Measurements from ENCODE around the gene MGAT4A. TPM values are rescaled to one million over a fixed set of nuclear protein-coding genes. Genes with fewer than 3 reads are reported as not detected.

Gene MGAT4A
- 0.83 and 2.2 TPM in 2 replicates for total RNA-seq

GRCh38 chr2:98731041-98731893 is at the start of gene MGAT4A:
MGAT4A (minus strand) TSS chr2:98731132; CDS start chr2:98726332, 4,800 bp downstream.

GRCh38 chr2:98608116-98608961 is 122.6 kb downstream of the MGAT4A start, which contains the start of the genes COA5 and UNC50:
COA5 (minus strand) TSS chr2:98608512; CDS start chr2:98608405, 107 bp downstream.
UNC50 (plus strand) TSS chr2:98608589; CDS start chr2:98609760, 1,171 bp downstream.

Other genes starting within 250 kb of the MGAT4A start
- 25.5 and 28.8 TPM in 2 replicates for gene COA5, start 122.6 kb downstream of the MGAT4A start, total RNA-seq
- 49.5 and 54.3 TPM in 2 replicates for gene UNC50, start 122.5 kb downstream of the MGAT4A start, total RNA-seq
- gene CRACDL, start 205.1 kb upstream of the MGAT4A start, total RNA-seq, result under 0.01 TPM in 1 of 2 replicates, not detected in the other

Measured in smooth muscle cell of trachea (primary cell).